IMR-90 (cell line): Measurements from ENCODE around the gene FCSK. TPM values are rescaled to one million over a fixed set of nuclear protein-coding genes. Genes with fewer than 3 reads are reported as not detected.

Experiments used
- ATAC-seq: fragments of 200-7000 bp; cut with Tn5 transposase; 2 replicates; pipeline ENCODE4 v1.9.1; 2020; ENCODE audit warnings: low read depth, mild to moderate bottlenecking, moderate library complexity
- BruUV-seq: library from RNA; stranded (reverse); fragments of 400-500 nt; replicated peaks from 2 replicates; lab custom pipeline; 2021; lab: Mats Ljungman, UMichigan
- CTCF ChIA-PET: fragments of 300-600 bp; formaldehyde crosslinking; extraction: SDS; loops from one replicate; lab custom pipeline; 2021; ENCODE audit warnings: antibody characterized with exemption; lab: Yijun Ruan, JAX
- POLR2A ChIA-PET: fragments of 300-600 bp; sonication (Branson Sonifier 250); formaldehyde crosslinking; loops from one replicate; lab custom pipeline; 2022; ENCODE audit warnings: antibody characterized with exemption; ENCODE audit not compliant: unreplicated experiment; lab: Charles Lee
- DNase-seq: peaks from one replicate; pipeline ENCODE4 v3.0.0; 2013
- H2AFZ ChIP-seq: replicated peaks from 2 replicates; pipeline ENCODE3; 2013; ENCODE audit warnings: low read length, mild to moderate bottlenecking; ENCODE audit not compliant: poor library complexity
- H2AK5ac ChIP-seq: 2 replicates; pipeline ENCODE4 v1.6.1; 2013; ENCODE audit warnings: low read depth, low read length, inconsistent platforms
- H2AK9ac ChIP-seq: replicated peaks from 2 replicates; pipeline ENCODE3; 2013; ENCODE audit warnings: mild to moderate bottlenecking, low read depth, low read length, moderate library complexity; ENCODE audit not compliant: poor library complexity
- H2BK120ac ChIP-seq: 2 replicates; pipeline ENCODE4 v1.6.1; 2013; ENCODE audit warnings: low read depth, low read length, inconsistent platforms
- H2BK15ac ChIP-seq: 3 replicates; pipeline ENCODE4 v1.6.1; 2013; ENCODE audit warnings: low read depth, low read length, inconsistent platforms
- H2BK20ac ChIP-seq: 2 replicates; pipeline ENCODE4 v1.6.1; 2013; ENCODE audit warnings: low read depth, mild to moderate bottlenecking, inconsistent platforms, low read length, moderate library complexity
- H2BK5ac ChIP-seq: 2 replicates; pipeline ENCODE4 v1.6.1; 2013; ENCODE audit warnings: mild to moderate bottlenecking, low read depth, low read length, inconsistent platforms; ENCODE audit not compliant: poor library complexity, severe bottlenecking
- H3K14ac ChIP-seq: replicated peaks from 2 replicates; pipeline ENCODE4 v1.6.1; 2013; ENCODE audit warnings: low read depth, low read length, inconsistent platforms
- H3K18ac ChIP-seq: 2 replicates; pipeline ENCODE4 v1.6.1; 2013; ENCODE audit warnings: low read depth, low read length, control low read depth
- H3K23ac ChIP-seq: 2 replicates; pipeline ENCODE4 v1.6.1; 2013; ENCODE audit warnings: low read depth, low read length, inconsistent platforms
- H3K27ac ChIP-seq: 2 replicates; pipeline ENCODE4 v1.5.1; 2013; ENCODE audit warnings: mild to moderate bottlenecking, control low read depth, low read length; ENCODE audit not compliant: insufficient read depth
- H3K27me3 ChIP-seq: 2 replicates; pipeline ENCODE4 v1.6.1; 2013; ENCODE audit warnings: low read length; ENCODE audit not compliant: control insufficient read depth, insufficient read depth
- H3K36me3 ChIP-seq: 2 replicates; pipeline ENCODE4 v1.6.1; 2013; ENCODE audit warnings: low read length, mixed read lengths; ENCODE audit not compliant: control insufficient read depth, insufficient read depth
- H3K4ac ChIP-seq: 2 replicates; pipeline ENCODE4 v1.6.1; 2013; ENCODE audit warnings: low read depth, low read length, inconsistent platforms
- H3K4me1 ChIP-seq: 2 replicates; pipeline ENCODE4 v1.6.1; 2013; ENCODE audit warnings: low read length, mixed read lengths; ENCODE audit not compliant: control insufficient read depth, insufficient read depth
- H3K4me2 ChIP-seq: 2 replicates; pipeline ENCODE4 v1.6.1; 2013; ENCODE audit warnings: low read depth, mild to moderate bottlenecking, control low read depth, low read length, moderate library complexity
- H3K4me3 ChIP-seq: 2 replicates; pipeline ENCODE4 v1.5.1; 2013; ENCODE audit warnings: low read depth, mild to moderate bottlenecking, control low read depth, low read length, moderate library complexity; ENCODE audit not compliant: insufficient read depth
- H3K56ac ChIP-seq: 2 replicates; pipeline ENCODE4 v1.6.1; 2013; ENCODE audit warnings: low read length, inconsistent platforms; ENCODE audit not compliant: insufficient read depth; ENCODE audit errors: extremely low read depth
- H3K79me1 ChIP-seq, 2 experiments: 2 replicates each; pipeline ENCODE4 v1.6.1; 2013; ENCODE audit warnings: low read length in 2 of 2, inconsistent platforms in 1 of 2, low read depth in 1 of 2
- H3K9ac ChIP-seq: 2 replicates; pipeline ENCODE4 v1.6.1; 2013; ENCODE audit warnings: low read depth, low read length, control low read depth
- H3K9me1 ChIP-seq: 2 replicates; pipeline ENCODE4 v1.6.1; 2013; ENCODE audit warnings: low read length, inconsistent platforms; ENCODE audit not compliant: insufficient read depth
- H3K9me3 ChIP-seq: 2 replicates; pipeline ENCODE4 v1.6.1; 2013; ENCODE audit warnings: low read length; ENCODE audit not compliant: control insufficient read depth, insufficient read depth
- H4K20me1 ChIP-seq: 2 replicates; pipeline ENCODE4 v1.6.1; 2013; ENCODE audit warnings: low read length, inconsistent platforms; ENCODE audit not compliant: insufficient read depth
- H4K5ac ChIP-seq: 2 replicates; pipeline ENCODE4 v1.6.1; 2013; ENCODE audit warnings: mild to moderate bottlenecking, low read depth, low read length, control low read depth
- H4K8ac ChIP-seq, 2 experiments: 2 replicates each; pipeline ENCODE4 v1.6.1; 2013; ENCODE audit warnings: low read depth in 2 of 2, low read length in 2 of 2, control low read depth in 1 of 2, inconsistent platforms in 1 of 2
- H4K91ac ChIP-seq: 2 replicates; pipeline ENCODE4 v1.6.1; 2013; ENCODE audit warnings: low read depth, low read length, inconsistent platforms; ENCODE audit not compliant: insufficient read depth
- CEBPB ChIP-seq: IDR thresholded peaks from 2 replicates; pipeline ENCODE4 v1.6.1; 2012; ENCODE audit warnings: low read depth, low read length, improper control_type of control experiment
- CTCF ChIP-seq: conservative IDR thresholded peaks from 2 replicates; pipeline ENCODE4 v1.5.1; 2012; ENCODE audit warnings: mild to moderate bottlenecking, low read depth, low read length, improper control_type of control experiment
- MAZ ChIP-seq: IDR thresholded peaks from 2 replicates; pipeline ENCODE4 v1.6.1; 2012; ENCODE audit warnings: low read depth, mild to moderate bottlenecking, low read length, improper control_type of control experiment, moderate library complexity, borderline replicate concordance
- NFE2L2 ChIP-seq: fragments of 150-350 bp; IDR thresholded peaks from 2 replicates; pipeline ENCODE4 v1.6.1; 2016; ENCODE audit warnings: low read depth, mild to moderate bottlenecking, low read length
- RAD21 ChIP-seq: IDR thresholded peaks from 2 replicates; pipeline ENCODE4 v1.6.1; 2012; ENCODE audit warnings: low read length, improper control_type of control experiment
- WGBS, 2 experiments: methylation state at CpG; one replicate each; pipeline versions ENCODE4 v1.1.5 to v1.1.7; 2013; ENCODE audit warnings: missing lambda C conversion rate in 2 of 2; ENCODE audit not compliant: insufficient read length in 1 of 2; ENCODE audit errors: extremely low coverage in 2 of 2; 5-methylcytosine and 5-hydroxymethylcytosine counted together
- dilution Hi-C: fragments of 300-500 bp; cut with HindIII; formaldehyde crosslinking; loops from one replicate; pipeline ENCODE4 v1.14.3; 2018; ENCODE audit warnings: low sequenced_read_pairs; ENCODE audit not compliant: unreplicated experiment
- in situ Hi-C: fragments of 300-500 bp; cut with MboI; formaldehyde crosslinking; loops from 3 replicates; pipeline ENCODE4 v1.14.3; 2019; ENCODE audit warnings: low sequenced_read_pairs, inconsistent platforms, mixed read lengths
- intact Hi-C: fragments of 100-400 bp; cut with micrococcal nuclease; formaldehyde crosslinking; loops from 2 replicates; pipeline ENCODE4 v1.10.0; 2022
- polyA plus RNA-seq, 3 experiments: library from polyadenylated mRNA; depleted of rRNA; stranded (reverse); fragments of >200 nt; gene quantifications; 2 replicates each; pipeline ENCODE4 v1.2.3, GENCODE V29; 2012; ENCODE audit warnings: low replicate concordance in 1 of 3
- total RNA-seq: library from RNA; depleted of rRNA; stranded (reverse); fragments of >200 nt; gene quantifications from 2 replicates; pipeline ENCODE4 v1.2.3, GENCODE V29; 2012
- TF ChIP-seq, protein P1 (sequence below): fragments of 150-350 bp; IDR thresholded peaks from 2 replicates; pipeline ENCODE4 v1.6.1; 2016; ENCODE audit warnings: low read depth, mild to moderate bottlenecking, low read length, moderate library complexity, borderline replicate concordance

The FCSK gene
- total and polyA plus RNA-seq, 2 of the 4 experiments (the other 2 are of a cell fraction): 6.1 to 7.2 TPM

DNA sequence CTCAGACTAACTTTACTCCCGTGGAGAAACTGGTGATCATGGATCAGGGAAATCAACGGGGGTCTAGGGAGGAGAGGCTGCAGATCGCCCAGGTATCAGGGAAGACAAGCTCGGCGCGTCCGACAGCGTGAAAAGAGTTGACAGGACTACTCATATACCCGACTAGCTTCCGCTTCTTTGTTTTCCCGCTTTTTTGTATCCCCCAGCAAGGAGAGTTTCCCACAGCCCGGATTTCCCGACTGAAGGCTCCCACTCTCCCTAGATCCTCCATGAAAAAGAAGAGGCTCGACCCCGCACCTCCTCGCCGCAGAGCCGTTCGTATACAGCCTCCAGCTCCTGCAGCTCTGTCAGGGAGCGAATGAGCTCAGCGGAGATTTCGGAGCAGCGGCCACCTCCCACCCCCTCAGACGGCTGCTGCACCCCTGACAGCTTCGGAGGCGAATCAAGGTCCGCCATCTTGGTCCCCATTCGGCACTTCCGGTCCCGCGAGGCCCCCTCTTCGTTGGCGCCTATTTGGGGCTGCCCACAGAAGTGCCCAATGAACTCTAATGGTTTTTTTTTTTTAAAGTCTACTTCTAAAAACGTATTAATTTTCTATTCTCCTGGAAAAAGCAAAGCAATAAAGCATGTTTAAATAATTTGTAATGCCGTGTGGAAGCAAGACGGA, 68.8 kb downstream of the FCSK start, which contains the start of gene COG4:
TSS of gene COG4 (minus strand) at position 479 of the 667 bp plus-strand sequence. CDS start at position 468, 11 bp downstream.
- peaks cover 3% of the 10 kb centered on the region for H3K9me1 ChIP-seq
- TF ChIP-seq, protein P1, sequence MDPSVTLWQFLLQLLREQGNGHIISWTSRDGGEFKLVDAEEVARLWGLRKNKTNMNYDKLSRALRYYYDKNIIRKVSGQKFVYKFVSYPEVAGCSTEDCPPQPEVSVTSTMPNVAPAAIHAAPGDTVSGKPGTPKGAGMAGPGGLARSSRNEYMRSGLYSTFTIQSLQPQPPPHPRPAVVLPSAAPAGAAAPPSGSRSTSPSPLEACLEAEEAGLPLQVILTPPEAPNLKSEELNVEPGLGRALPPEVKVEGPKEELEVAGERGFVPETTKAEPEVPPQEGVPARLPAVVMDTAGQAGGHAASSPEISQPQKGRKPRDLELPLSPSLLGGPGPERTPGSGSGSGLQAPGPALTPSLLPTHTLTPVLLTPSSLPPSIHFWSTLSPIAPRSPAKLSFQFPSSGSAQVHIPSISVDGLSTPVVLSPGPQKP: 0 out of 2 replicates have a peak, but pooled peaks have one; percentile 76
- TF ChIP-seq CTCF (no peak), RAD21 (no peak), NFE2L2 (no peak), MAZ (peak; percentile 55; the same call in 1 of the 2 replicates), CEBPB (no peak)
- peak within 1 kb of the TSS; percentile 94 for H3K9ac ChIP-seq
- peak within 1 kb of the TSS; percentile 89 for H2AFZ ChIP-seq
- peak within 1 kb of the TSS; percentile 93 for H2AK5ac ChIP-seq
- H2BK15ac ChIP-seq: no peak within 1 kb of the TSS; the same call in 2 of the 3 replicates
- H2BK20ac ChIP-seq: no peak within 1 kb of the TSS
- peak within 1 kb of the TSS; percentile 91 for H3K23ac ChIP-seq
- no peaks in the 10 kb centered on the region for H3K9me3 ChIP-seq
- H3K4ac ChIP-seq: peak within 1 kb of the TSS; percentile 93
- dilution Hi-C loops (no loop called here), in situ Hi-C loops (no loop called here), intact Hi-C loops (loop anchor here (1.0 kb wide), 1 partner anchor 142 kb away; no protein-coding TSS in a partner anchor)
- H3K4me1 ChIP-seq: peaks cover 3% of the 10 kb centered on the region; the same call in 1 of the 2 replicates
- peak within 1 kb of the TSS; percentile 98 for H2AK9ac ChIP-seq
- peak within 1 kb of the TSS; percentile 87 for H3K4me2 ChIP-seq
- H2BK5ac ChIP-seq: peak within 1 kb of the TSS; percentile 64
- no peaks in the 10 kb centered on the region for H3K27me3 ChIP-seq
- peak within 1 kb of the TSS; percentile 45; the same call in 1 of the 2 replicates for H2BK120ac ChIP-seq
- peak within 1 kb of the TSS; percentile 98 for H4K8ac ChIP-seq
- peaks cover 8% of the 10 kb centered on the region for H3K36me3 ChIP-seq
- H3K14ac ChIP-seq: peak within 1 kb of the TSS; percentile 96
- ChIA-PET CTCF (interaction anchor here (0.6 kb wide), 1 partner anchor 34 kb away, joined by 5 read pairs; no protein-coding TSS in a partner anchor), POLR2A (no interaction called here)
- ATAC-seq: peak; percentile 88
- H3K79me1 ChIP-seq: peaks cover 5 to 43% of the 10 kb centered on the region in 2 experiments
- H3K4me3 ChIP-seq: peak within 1 kb of the TSS; percentile 63
- peaks cover 31% of the 10 kb centered on the region for H4K20me1 ChIP-seq
- H3K18ac ChIP-seq: peak within 1 kb of the TSS; percentile 8
- H4K5ac ChIP-seq: peak within 1 kb of the TSS; percentile 52
- BruUV-seq: no TSS peak
- peak; percentile 79 for DNase-seq
- H3K56ac ChIP-seq: peak within 1 kb of the TSS; percentile 95
- 0% methylated on average over 10 of the region's 36 CpGs; no CpG with 5 or more reads in 1 of the 2 experiments for WGBS, 2 experiments
- H4K91ac ChIP-seq: peak within 1 kb of the TSS; percentile 94
- H3K27ac ChIP-seq: peak within 1 kb of the TSS; percentile 79
